ENCODE data around the gene WDR6. TPM values are rescaled to one million over a fixed set of nuclear protein-coding genes. Genes with fewer than 3 reads are reported as not detected.

Gene WDR6
- total RNA-seq, 4 donors from 2014 or later, result 77.2 to 101 (median 89.0) TPM

DNA sequence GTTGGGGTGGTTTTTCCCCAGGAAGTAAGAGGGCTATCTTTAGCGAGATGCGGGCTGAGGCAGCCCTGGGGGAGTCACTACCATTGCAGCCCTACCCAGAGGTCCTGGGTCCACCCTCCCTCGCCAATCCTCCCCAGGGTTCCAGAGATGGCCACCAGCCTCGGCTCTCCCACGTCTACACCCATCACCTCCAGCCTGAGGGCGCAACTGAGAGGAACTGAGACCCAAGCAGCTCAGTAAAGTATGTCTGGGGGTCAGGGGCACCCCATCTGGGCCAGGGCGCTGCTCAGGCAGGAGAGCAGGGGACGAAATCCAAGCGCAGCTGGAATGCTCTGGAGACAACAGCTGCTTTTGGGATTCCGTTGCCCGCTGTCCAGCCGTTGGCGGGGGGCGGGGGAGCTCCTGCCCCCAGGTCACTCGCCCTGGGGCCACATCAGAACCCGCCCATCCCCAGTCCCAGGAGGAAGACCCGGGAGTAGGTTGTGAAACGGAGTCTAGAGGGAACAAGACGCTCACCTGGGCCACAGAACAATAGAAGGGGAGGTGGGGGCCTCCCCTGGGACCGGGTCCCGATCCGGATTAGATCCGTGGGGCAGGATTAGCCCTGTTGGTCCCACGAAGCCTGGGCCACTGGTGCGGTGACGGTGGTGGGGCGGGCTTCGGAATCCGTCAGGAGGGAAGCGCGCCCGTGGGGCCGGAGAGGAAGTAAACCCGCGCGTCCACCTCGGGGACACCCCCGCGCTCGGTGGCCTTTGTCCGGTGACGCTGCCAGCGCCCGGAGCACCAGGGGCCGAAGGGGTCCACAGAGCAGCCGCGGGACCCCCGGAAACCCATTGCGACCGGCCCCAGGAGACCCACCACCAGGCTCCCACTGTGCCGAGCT is 13.4 kb downstream of the WDR6 start:
- peaks cover 48 to 70% (median 57%) of the 10 kb centered on the region in 4 donors for H3K4me1 ChIP-seq
- no peak for DNase-seq (ENCODE audit: extremely low spot score)
- peak overlapping the region; percentile 81 to 98 (median 89) for H3K4me3 ChIP-seq
- no peaks in the 10 kb centered on the region for H3K27me3 ChIP-seq
- H3K9me3 ChIP-seq, result no peaks in the 10 kb centered on the region
- peaks cover 20 to 40% (median 37%) of the 10 kb centered on the region in 4 donors for H3K36me3 ChIP-seq
- H3K27ac ChIP-seq (replicated peaks in 1 of 4), result peak overlapping the region; percentile 98 to 100 (median 100)
- TF ChIP-seq, protein P1, sequence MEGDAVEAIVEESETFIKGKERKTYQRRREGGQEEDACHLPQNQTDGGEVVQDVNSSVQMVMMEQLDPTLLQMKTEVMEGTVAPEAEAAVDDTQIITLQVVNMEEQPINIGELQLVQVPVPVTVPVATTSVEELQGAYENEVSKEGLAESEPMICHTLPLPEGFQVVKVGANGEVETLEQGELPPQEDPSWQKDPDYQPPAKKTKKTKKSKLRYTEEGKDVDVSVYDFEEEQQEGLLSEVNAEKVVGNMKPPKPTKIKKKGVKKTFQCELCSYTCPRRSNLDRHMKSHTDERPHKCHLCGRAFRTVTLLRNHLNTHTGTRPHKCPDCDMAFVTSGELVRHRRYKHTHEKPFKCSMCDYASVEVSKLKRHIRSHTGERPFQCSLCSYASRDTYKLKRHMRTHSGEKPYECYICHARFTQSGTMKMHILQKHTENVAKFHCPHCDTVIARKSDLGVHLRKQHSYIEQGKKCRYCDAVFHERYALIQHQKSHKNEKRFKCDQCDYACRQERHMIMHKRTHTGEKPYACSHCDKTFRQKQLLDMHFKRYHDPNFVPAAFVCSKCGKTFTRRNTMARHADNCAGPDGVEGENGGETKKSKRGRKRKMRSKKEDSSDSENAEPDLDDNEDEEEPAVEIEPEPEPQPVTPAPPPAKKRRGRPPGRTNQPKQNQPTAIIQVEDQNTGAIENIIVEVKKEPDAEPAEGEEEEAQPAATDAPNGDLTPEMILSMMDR (IDR thresholded peaks at IDR 0.05), result no peak
- TF ChIP-seq EP300 (IDR thresholded peaks at IDR 0.05) (no peak), POLR2AphosphoS5 (IDR thresholded peaks at IDR 0.05) (no peak), POLR2A (IDR thresholded peaks at IDR 0.05; ENCODE audit: low read depth) (no peak)
- intact Hi-C loops (cut with DNase I), result no loop called here
- 10% methylated on average over 5 of the region's 51 CpGs for WGBS

DNA sequence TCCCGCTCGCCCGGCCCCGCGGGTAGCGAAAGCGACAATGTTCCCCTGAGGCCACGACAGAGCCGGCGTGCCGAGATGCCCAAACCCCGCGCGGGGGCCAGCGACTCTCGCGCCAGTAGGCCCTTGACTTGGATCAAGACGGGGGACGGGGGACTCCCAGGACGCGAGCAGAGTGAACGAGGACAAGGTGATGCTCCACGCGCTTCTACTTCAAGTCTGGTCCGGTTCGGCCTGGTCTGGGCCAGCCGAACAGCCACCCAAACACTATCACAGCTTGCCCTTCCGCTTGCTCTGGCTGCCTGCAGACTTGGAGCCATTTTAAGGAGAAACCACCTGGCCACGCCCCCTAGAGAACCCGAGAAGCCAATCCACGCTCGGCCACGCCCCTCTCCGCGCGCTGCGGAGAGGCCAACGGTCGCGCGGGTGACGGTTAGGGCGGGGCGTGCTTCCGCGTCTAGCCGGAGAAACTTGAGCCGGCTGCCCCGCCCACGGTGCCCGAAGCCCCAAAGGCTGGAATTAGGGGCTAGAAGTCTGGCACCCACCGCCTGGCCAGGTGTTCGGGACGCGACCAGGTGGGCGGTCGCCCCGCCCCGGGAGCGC is 14.1 kb downstream of the WDR6 start:
- Histone ChIP-seq H3K27me3 (no peaks in the 10 kb centered on the region), H3K9me3 (no peaks in the 10 kb centered on the region), H3K4me1 (peaks cover 48 to 76% (median 61%) of the 10 kb centered on the region in 4 donors), H3K36me3 (peaks cover 20 to 40% (median 37%) of the 10 kb centered on the region in 4 donors), H3K4me3 (peak overlapping the region; percentile 81 to 98 (median 89)), H3K27ac (replicated peaks in 1 of 4) (peak overlapping the region; percentile 98 to 100 (median 100))
- intact Hi-C loops (cut with DNase I), result no loop called here
- DNase-seq (ENCODE audit: extremely low spot score), result peak; percentile 100
- TF ChIP-seq, protein P1 (IDR thresholded peaks at IDR 0.05), result no peak
- TF ChIP-seq EP300 (IDR thresholded peaks at IDR 0.05) (no peak), POLR2AphosphoS5 (IDR thresholded peaks at IDR 0.05) (peak; percentile 96 to 98), POLR2A (IDR thresholded peaks at IDR 0.05; ENCODE audit: low read depth) (peak; percentile 90)
- WGBS, result 0% methylated on average over 11 of the region's 60 CpGs

DNA sequence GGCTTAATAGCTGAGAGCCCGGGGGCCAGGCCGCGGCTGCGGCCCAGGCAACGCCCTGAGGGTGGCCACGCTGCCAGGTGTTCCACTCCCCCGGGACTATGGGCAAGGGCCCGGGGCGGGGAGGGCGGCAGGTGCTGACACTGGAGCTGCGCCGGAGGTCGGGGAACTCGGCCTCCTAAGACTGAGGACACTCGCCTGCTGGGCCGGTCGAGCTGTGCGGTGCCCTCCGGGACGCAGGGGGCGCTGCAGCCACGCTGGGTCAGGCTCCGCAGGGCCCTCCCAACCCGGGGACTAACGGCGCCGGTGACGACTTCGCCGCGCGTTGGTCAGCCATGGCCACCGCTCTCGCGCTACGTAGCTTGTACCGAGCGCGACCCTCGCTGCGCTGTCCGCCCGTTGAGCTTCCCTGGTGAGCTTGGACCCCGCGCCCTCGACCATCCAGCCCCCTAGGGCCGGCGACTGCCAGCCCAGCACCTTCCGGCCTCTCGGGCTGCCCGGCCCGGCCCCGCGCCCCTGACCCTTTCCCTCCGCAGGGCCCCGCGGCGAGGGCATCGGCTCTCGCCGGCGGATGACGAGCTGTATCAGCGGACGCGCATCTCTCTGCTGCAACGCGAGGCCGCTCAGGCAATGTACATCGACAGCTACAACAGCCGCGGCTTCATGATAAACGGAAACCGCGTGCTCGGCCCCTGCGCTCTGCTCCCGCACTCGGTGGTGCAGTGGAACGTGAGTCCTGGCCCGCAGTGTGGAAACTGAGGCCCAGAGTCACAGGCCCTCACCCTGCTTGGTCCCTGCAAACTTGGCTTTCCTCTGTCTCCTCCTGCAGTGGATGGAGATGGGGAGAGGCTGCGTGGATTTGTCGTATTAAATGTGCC is 14.9 kb downstream of the WDR6 start, which contains the start of gene NDUFAF3:
Gene NDUFAF3, plus strand, starts transcription at position 309 of the 875 bp plus-strand sequence. Its CDS starts 24 bp downstream, at position 333.
- TF ChIP-seq POLR2AphosphoS5 (IDR thresholded peaks at IDR 0.05) (peak; percentile 90 to 94), POLR2A (IDR thresholded peaks at IDR 0.05; ENCODE audit: low read depth) (peak; percentile 74), EP300 (IDR thresholded peaks at IDR 0.05) (no peak)
- TF ChIP-seq, protein P1 (IDR thresholded peaks at IDR 0.05), result peak; percentile 97 to 98 (median 97)
- Histone ChIP-seq H3K36me3 (peaks cover 20 to 42% (median 41%) of the 10 kb centered on the region in 4 donors), H3K9me3 (no peaks in the 10 kb centered on the region), H3K4me3 (peak within 1 kb of the TSS; percentile 81 to 98 (median 89)), H3K27ac (replicated peaks in 1 of 4) (peak within 1 kb of the TSS; percentile 98 to 100 (median 100)), H3K4me1 (peaks cover 48 to 74% (median 59%) of the 10 kb centered on the region in 4 donors), H3K27me3 (no peaks in the 10 kb centered on the region)
- WGBS, result 0% methylated on average over 1 of the region's 83 CpGs
- intact Hi-C loops (cut with DNase I), result no loop called here
- peak; percentile 95 for DNase-seq (ENCODE audit: extremely low spot score)

DNA sequence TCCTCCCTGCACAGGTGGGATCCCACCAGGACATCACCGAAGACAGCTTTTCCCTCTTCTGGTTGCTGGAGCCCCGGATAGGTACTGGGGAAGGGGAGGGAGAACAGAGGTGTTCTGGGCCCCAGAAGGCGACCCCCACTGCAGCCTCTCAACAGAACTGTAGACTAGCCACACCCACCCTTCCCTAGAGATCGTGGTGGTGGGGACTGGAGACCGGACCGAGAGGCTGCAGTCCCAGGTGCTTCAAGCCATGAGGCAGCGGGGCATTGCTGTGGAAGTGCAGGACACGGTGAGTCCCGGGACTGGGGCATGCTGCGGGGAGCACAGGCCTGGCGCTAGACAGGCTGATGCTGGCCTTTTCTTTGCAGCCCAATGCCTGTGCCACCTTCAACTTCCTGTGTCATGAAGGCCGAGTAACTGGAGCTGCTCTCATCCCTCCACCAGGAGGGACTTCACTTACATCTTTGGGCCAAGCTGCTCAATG is 15.5 kb downstream of the WDR6 start:
- H3K27ac ChIP-seq (replicated peaks in 1 of 4), result peak overlapping the region; percentile 98 to 100 (median 100)
- WGBS, result 37% methylated on average over 9 of the region's 12 CpGs
- peak overlapping the region; percentile 81 to 98 (median 89) for H3K4me3 ChIP-seq
- H3K9me3 ChIP-seq, result no peaks in the 10 kb centered on the region
- peaks cover 42 to 74% (median 54%) of the 10 kb centered on the region in 4 donors for H3K4me1 ChIP-seq
- peaks cover 20 to 49% (median 44%) of the 10 kb centered on the region in 4 donors for H3K36me3 ChIP-seq
- TF ChIP-seq EP300 (IDR thresholded peaks at IDR 0.05), result no peak
- TF ChIP-seq, protein P1 (IDR thresholded peaks at IDR 0.05), result no peak
- TF ChIP-seq POLR2A (IDR thresholded peaks at IDR 0.05; ENCODE audit: low read depth), result no peak
- no peak for TF ChIP-seq POLR2AphosphoS5 (IDR thresholded peaks at IDR 0.05)
- no peaks in the 10 kb centered on the region for H3K27me3 ChIP-seq
- intact Hi-C loops (cut with DNase I), result no loop called here
- DNase-seq (ENCODE audit: extremely low spot score), result no peak
